HG03354 (cell line): ENCODE measurements around the gene PNLDC1.
"Not testable (repeated sequence)": the region's sequence is repeated elsewhere in the genome, so short reads cannot be mapped to it uniquely, and the experiment has no call there.

ENCODE experiments used
- ATAC-seq: cut with Tn5 transposase; IDR thresholded peaks from one replicate; pipeline ENCODE4 v1.9.1; 2021; ENCODE audit warnings: mild to moderate bottlenecking; ENCODE audit not compliant: unreplicated experiment, poor library complexity, severe bottlenecking

The PNLDC1 gene

GRCh38 chr6:159777240-159777904, 22.7 kb upstream of the PNLDC1 start:
- ATAC-seq: no peak

DNA sequence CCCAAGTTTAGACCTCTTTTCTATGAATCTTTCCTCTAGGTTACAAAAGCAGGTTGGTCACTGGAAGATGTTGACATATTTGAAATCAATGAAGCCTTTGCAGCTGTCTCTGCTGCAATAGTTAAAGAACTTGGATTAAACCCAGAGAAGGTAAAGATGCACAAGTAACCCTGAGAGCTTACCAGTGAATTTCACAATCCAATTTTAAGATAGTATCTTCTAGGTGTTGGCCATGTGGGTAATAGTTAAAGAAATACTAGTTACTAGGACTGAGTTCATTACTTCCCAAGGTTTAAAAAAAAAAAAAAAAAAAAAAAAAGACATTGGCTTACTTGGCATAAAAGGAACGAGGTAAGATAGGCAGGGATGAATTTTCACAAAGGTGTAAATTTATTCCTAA, 21.9 kb upstream of the PNLDC1 start:
- no peak for ATAC-seq

GRCh38 chr6:159778542-159779103, 21.5 kb upstream of the PNLDC1 start:
- no peak for ATAC-seq

DNA sequence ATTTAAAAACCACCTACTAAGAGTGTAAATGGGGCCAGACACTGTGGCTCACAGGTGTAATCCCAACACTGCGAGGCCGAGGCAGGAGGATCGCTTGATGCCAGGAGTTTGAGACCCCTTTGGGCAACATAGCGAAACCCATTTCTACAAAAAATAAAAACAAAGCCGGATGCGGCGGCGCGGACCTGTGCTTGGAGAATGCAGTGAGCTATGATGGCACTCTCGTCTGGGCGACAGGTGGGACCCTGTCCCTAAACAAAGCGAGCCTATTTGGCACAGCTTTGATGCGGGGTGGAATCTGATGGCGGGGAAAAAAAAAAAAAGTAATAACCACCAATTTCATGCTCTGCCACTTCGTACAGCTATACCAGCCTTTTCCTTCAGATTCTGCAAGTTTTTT, 11.8 kb upstream of the PNLDC1 start:
- no peak for ATAC-seq

- ATAC-seq: peak; percentile 0
These were observed 11.2 kb upstream of the PNLDC1 start for GRCh38 chr6:159788753-159789376.

- peak; percentile 71 for ATAC-seq
These were observed 10.5 kb upstream of the PNLDC1 start, which contains the start of gene TCP1 for GRCh38 chr6:159789377-159790148. TSS of gene TCP1 (minus strand) at chr6:159789602. CDS start at chr6:159789468, 134 bp downstream.

GRCh38 chr6:159790149-159790955, 9.7 kb upstream of the PNLDC1 start, which contains the start of gene MRPL18:
TSS of gene MRPL18 (plus strand) at chr6:159790467. CDS start at chr6:159790588, 121 bp downstream.
- ATAC-seq: peak; percentile 88

GRCh38 chr6:159790956-159791598, 9.0 kb upstream of the PNLDC1 start:
- no peak for ATAC-seq

- ATAC-seq: not testable (repeated sequence)
These were observed 5.1 kb upstream of the PNLDC1 start for GRCh38 chr6:159794976-159795375.

DNA sequence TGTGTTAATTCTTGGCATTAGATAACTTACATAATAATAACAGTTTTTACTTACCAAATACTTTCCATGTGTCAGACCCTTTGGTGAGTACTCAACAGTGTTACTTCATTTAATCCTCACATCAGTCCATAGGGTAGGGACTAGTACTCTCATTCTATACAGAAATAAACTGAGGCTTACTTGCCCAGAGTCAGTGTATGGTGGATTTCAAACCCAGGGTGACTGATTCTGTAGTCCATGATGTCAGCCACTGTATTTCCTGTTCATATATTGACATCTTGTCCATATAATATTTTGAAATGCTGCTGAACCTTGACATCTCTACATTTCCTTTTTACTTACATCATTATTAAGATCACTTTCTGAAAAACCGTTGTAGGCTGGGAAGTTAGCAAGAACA, 2.5 kb upstream of the PNLDC1 start:
- ATAC-seq: no peak

DNA sequence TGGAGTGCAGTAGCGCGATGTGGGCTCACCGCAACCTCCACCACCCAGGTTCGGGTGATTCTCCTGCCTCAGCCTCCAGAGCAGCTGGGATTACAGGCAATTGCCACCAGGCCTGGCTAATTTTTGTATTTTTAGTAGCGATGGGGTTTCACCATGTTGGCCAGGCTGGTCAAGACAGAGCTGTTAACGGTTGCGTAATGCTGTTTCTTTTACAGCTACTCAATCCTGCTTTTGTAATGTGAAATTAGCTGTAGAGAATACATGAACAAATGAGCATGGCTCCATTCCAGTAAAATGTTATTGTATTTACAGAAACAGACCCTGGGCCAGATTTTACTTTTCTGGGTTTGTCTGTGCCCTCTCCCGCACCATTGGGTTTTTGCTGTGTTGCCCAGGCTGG, 1.9 kb downstream of the PNLDC1 start:
- no peak for ATAC-seq

- no peak for ATAC-seq
These were observed 4.4 kb downstream of the PNLDC1 start for GRCh38 chr6:159804504-159804903.

- no peak for ATAC-seq
These were observed 5.5 kb downstream of the PNLDC1 start for GRCh38 chr6:159805440-159806020.

DNA sequence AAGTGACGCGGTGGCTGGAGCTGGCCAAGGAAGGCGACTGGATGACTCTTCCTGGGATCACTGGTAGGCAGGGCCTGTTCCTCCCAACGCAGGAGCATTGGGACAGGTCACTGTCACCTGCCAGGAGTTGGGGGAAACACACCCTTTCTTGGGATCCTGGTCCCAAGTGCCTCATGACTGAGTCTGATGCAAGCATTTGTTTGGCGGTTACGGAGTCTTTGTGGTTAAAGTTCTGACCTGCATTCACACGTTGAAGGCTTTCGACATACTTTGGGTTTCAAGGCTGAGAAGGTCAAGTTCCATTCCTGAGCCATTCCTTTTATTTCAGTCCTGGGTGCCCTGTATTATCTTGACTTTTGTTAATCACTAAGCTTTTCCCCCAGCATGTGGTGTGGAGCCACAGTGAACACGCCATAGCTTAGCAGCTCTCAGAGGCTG, 6.0 kb downstream of the PNLDC1 start:
- ATAC-seq: no peak

DNA sequence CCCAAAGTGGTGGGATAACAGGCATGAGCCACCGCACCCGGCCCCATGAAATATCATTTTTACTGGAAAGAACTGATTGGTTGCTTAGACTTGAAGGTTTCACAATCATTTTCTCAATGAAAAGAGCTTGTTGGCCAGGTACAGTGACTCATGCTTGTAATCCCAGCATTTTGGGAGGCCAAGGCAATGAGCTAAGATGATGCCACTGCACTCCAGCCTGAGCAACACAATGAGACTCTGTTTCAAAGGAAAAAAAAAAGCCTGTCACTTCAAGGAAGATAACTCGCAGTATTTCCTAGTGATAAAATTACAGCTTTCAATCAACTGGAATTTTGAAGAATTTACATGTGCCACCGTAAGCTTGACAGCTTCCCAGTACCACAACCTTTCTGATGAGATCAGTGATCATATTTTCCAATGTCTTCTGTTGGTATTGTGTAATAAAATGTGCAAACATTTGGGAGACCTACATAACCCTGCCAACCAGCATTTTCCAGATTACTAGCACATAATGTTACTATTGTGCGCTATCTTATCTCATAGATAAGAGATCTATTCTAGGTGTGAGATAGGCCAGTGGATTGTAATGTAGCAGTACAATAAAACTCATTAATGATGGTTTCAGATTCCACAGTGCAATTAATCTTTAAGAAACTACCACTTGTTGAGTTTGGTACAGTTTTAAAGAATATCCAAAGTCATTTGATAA, 7.2 kb downstream of the PNLDC1 start:
- no peak for ATAC-seq

DNA sequence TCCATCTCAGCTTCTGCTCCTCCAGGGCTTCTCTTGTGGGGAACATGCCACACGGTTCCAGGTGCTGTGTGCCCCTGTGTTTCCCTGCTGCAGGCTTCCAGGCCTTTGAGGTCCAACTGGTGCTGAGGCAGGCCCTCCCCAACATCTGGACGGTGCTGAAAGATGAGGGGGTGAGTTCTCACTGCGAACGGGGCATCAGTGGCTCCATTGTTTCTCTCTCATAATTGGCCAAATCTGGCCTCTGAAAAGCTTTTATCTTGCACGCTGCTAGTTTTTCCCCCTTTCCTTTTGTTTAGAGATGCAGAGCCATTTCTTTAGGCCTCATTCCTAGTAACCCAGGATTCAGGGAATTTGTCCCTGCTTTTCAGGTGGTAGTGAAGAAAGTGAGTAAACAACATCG, 8.6 kb downstream of the PNLDC1 start:
- ATAC-seq: no peak

- ATAC-seq: no peak
These were observed 9.1 kb downstream of the PNLDC1 start for GRCh38 chr6:159809149-159809548.

DNA sequence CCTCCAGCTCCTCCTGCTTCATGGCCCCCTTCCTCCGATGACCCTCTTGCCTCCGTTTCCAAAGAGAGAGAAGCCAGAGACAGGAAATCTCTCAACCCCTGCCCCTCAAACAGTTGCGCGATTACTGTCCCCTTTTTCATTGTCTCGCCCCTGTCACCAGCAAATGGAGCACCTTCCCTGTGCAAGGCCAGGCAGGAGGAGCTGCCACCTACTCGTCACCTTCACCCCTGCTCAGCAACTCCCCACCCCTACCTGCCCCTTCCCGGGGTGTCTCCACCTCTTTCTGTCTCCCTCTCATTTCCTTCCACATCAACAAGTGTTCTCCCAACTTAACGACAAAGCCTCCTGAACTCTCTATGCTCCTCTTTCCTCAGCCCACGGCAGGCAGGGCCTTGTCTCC, 13.7 kb downstream of the PNLDC1 start:
- no peak for ATAC-seq
